HEK293T (cell line): Measurements from ENCODE around the gene ANTXRL.
"Not testable (repeated sequence)": the region's sequence is repeated elsewhere in the genome, so short reads cannot be mapped to it uniquely, and the experiment has no call there.

ENCODE experiments used
- ARNT ChIP-seq: fragments of 450-650 bp; IDR thresholded peaks from 2 replicates; pipeline ENCODE4 v1.6.1; 2017; ENCODE audit warnings: mild to moderate bottlenecking
- CTBP1 ChIP-seq: fragments of 450-650 bp; IDR thresholded peaks from 2 replicates; pipeline ENCODE4 v1.6.1; 2016; ENCODE audit warnings: borderline replicate concordance
- FOXA1 ChIP-seq: fragments of 450-650 bp; IDR thresholded peaks from 2 replicates; pipeline ENCODE4 v1.6.1; 2016; ENCODE audit warnings: mild to moderate bottlenecking
- FOXM1 ChIP-seq: fragments of 450-650 bp; IDR thresholded peaks from 2 replicates; pipeline ENCODE4 v1.6.1; 2017; ENCODE audit warnings: mild to moderate bottlenecking, borderline replicate concordance
- L3MBTL2 ChIP-seq: fragments of 450-650 bp; conservative IDR thresholded peaks from 2 replicates; pipeline ENCODE4 v1.6.1; 2016; ENCODE audit warnings: mild to moderate bottlenecking
- NFRKB ChIP-seq: fragments of 450-650 bp; IDR thresholded peaks from 2 replicates; pipeline ENCODE4 v1.6.1; 2016; ENCODE audit warnings: mild to moderate bottlenecking, moderate library complexity
- PKNOX1 ChIP-seq: fragments of 450-650 bp; IDR thresholded peaks from 2 replicates; pipeline ENCODE4 v1.6.1; 2016
- SP1 ChIP-seq: fragments of 450-650 bp; IDR thresholded peaks from 2 replicates; pipeline ENCODE4 v1.6.1; 2017
- TARDBP ChIP-seq: fragments of 450-650 bp; IDR thresholded peaks from 2 replicates; pipeline ENCODE4 v1.6.1; 2016

- not testable (repeated sequence) for TF ChIP-seq ARNT, NFRKB, FOXM1, TARDBP, SP1, L3MBTL2, PKNOX1, FOXA1, CTBP1
These were observed 90.2 kb downstream of the ANTXRL start for GRCh38 chr10:46377022-46377421.
